ENCODE results near the gene COL26A1. TPM values are rescaled to one million over a fixed set of nuclear protein-coding genes. Genes with fewer than 3 reads are reported as not detected.

The COL26A1 gene
- total RNA-seq, 1 donor from 2014 or later = 155 TPM

DNA sequence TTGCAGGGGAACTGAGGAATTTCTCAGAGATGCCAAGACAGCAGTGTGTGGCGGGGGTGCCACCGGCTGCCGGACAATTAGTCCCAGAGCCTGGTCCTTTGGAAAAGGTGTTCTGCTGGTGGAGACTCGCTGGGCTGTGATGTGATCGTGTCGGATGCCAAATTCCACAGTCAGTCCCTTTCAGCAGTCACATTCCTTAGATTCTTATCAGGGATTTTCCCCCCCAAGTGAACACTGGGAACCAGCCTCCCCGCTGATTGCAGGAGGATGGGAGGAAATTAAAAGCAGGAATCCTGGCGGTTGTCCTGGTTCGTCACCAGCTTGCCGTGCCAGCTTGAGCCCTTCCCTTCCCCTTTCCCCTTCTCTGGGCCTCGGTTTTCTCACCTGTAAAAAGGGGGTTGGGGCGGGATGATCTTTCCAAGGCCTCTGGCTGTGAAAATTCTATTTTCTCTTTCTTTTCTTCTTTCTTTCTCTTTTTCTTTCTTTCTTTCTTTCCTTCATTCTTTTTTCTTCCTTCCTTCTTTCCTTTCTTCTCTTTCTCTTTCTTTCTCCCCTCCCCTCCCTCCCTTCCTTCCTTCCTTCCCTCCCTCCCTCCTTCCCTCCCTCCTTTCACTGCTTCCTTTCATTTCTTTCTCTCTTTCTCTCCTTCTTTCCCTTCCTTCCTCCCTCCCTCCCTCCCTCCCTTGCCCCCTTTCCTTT, 39.6 kb downstream of the COL26A1 start:
- no peaks in the 10 kb centered on the region for H3K9me3 Mint-ChIP-seq (ENCODE audit: low read depth)
- peaks cover 45% of the 10 kb centered on the region for H3K4me1 Mint-ChIP-seq (ENCODE audit: low read depth)
- H3K27ac Mint-ChIP-seq (ENCODE audit: unreplicated experiment) = peak overlapping the region; percentile 95
- H3K27me3 Mint-ChIP-seq (ENCODE audit: low read depth) = no peaks in the 10 kb centered on the region
- peak overlapping the region; percentile 37 for H3K4me3 Mint-ChIP-seq (ENCODE audit: unreplicated experiment)
- peaks cover 12% of the 10 kb centered on the region for H3K36me3 Mint-ChIP-seq (ENCODE audit: low read depth)
- no peak for DNase-seq (ENCODE audit: low spot score)
- TF ChIP-seq, protein P1, sequence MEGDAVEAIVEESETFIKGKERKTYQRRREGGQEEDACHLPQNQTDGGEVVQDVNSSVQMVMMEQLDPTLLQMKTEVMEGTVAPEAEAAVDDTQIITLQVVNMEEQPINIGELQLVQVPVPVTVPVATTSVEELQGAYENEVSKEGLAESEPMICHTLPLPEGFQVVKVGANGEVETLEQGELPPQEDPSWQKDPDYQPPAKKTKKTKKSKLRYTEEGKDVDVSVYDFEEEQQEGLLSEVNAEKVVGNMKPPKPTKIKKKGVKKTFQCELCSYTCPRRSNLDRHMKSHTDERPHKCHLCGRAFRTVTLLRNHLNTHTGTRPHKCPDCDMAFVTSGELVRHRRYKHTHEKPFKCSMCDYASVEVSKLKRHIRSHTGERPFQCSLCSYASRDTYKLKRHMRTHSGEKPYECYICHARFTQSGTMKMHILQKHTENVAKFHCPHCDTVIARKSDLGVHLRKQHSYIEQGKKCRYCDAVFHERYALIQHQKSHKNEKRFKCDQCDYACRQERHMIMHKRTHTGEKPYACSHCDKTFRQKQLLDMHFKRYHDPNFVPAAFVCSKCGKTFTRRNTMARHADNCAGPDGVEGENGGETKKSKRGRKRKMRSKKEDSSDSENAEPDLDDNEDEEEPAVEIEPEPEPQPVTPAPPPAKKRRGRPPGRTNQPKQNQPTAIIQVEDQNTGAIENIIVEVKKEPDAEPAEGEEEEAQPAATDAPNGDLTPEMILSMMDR (IDR thresholded peaks at IDR 0.05) = no peak

DNA sequence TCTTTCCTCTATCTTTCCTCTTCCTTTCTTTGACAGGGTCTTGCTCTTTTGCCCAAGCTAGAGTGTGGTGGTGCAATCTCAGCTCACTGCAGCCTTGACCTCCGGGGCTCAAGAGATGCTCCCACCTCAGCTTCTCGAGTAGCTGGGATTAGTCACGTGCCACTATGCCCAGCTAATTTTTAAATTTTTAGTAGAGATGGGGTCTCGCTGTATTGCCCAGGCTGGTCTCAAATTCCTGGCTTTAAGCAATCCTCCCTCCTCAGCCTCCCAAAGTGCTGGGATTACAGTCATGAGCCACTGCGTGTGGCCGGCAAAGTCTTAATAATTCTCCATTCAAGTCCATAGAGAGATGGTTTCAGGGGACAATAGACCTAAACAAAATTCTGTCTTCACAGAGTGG, 40.2 kb downstream of the COL26A1 start:
- peaks cover 14% of the 10 kb centered on the region for H3K36me3 Mint-ChIP-seq (ENCODE audit: low read depth)
- peak overlapping the region; percentile 95 for H3K27ac Mint-ChIP-seq (ENCODE audit: unreplicated experiment)
- H3K4me1 Mint-ChIP-seq (ENCODE audit: low read depth) = peaks cover 45% of the 10 kb centered on the region

DNA sequence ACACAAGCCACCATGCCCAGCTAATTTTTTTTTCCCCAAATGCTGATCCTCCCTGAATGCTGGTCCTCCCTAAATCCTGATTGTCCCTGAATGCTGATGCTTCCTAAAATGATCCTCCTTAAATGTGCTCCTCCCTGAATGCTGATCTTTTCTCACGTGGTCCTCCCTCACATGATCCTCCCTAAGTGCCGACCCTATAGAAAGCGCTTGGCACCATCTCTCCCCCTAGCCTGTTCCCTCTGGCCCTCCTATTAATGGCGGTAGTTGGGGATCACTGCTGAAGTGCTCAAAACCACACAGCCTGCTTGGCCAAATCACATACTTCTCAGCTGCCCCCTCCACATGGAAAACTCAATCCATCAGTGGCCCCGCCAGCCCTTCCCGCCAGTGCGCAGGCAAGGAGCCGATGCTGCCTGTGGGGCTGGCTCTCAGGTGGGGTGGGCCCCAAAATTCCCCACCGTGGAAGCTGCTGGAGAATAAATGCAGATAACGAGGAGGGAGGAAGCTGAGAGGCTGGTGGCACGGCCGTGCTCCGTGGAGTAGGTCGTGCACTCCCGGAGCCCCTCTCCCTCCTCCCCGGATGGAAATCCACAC, 42.9 kb downstream of the COL26A1 start:
- H3K4me3 Mint-ChIP-seq (ENCODE audit: unreplicated experiment) = no peak overlapping the region
- DNase-seq (ENCODE audit: low spot score) = no peak
- peaks cover 9% of the 10 kb centered on the region for H3K9me3 Mint-ChIP-seq (ENCODE audit: low read depth)
- no peaks in the 10 kb centered on the region for H3K27me3 Mint-ChIP-seq (ENCODE audit: low read depth)
- TF ChIP-seq, protein P1 (IDR thresholded peaks at IDR 0.05) = no peak
- H3K27ac Mint-ChIP-seq (ENCODE audit: unreplicated experiment) = no peak overlapping the region
- peaks cover 40% of the 10 kb centered on the region for H3K4me1 Mint-ChIP-seq (ENCODE audit: low read depth)
- peaks cover 11% of the 10 kb centered on the region for H3K36me3 Mint-ChIP-seq (ENCODE audit: low read depth)

More for the DNA sequence above, 40.2 kb downstream of the COL26A1 start:
- Mint-ChIP-seq H3K4me3 (ENCODE audit: unreplicated experiment) (no peak overlapping the region), H3K9me3 (ENCODE audit: low read depth) (no peaks in the 10 kb centered on the region), H3K27me3 (ENCODE audit: low read depth) (no peaks in the 10 kb centered on the region)
- no peak for DNase-seq (ENCODE audit: low spot score)
- TF ChIP-seq, protein P1 (IDR thresholded peaks at IDR 0.05) = no peak

DNA sequence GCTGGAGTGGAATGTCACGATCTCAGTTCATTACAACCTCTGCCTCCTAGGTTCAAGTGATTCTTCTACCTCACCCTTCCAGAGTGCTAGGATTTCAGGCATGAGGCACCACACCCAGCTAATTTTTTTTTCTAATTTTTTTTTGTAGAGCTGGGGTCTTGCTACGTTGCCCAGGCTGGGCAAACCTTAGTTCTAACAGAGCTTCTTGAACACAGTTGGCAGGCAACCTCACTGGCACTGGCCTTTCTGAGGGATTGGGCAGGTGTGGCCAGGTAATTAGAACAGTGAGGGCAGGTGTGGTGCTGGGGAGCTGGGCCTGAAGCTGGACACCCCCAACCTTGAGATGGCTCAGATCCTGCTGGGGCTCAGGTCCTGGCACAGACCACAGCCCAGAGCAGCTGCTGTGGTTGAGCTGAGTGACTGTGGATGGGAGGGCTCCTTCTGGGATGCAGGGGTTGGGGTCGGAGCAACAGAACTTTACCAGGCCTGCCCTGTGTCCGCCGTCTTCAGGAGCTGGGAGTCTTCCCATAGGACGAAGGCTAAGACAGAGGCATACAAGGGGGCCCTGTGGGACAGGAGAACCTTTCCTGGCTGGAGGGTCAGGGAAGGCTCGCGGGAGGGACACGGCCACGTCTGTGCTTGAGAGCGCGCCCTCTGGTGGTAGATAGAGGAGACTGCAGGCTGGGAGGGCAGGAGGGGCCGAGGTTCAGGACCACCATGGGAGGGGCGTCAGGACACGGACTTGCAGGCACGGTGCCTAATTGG, 48.2 kb downstream of the COL26A1 start:
- no peaks in the 10 kb centered on the region for H3K27me3 Mint-ChIP-seq (ENCODE audit: low read depth)
- H3K36me3 Mint-ChIP-seq (ENCODE audit: low read depth) = peaks cover 8% of the 10 kb centered on the region
- no peak for DNase-seq (ENCODE audit: low spot score)

DNA sequence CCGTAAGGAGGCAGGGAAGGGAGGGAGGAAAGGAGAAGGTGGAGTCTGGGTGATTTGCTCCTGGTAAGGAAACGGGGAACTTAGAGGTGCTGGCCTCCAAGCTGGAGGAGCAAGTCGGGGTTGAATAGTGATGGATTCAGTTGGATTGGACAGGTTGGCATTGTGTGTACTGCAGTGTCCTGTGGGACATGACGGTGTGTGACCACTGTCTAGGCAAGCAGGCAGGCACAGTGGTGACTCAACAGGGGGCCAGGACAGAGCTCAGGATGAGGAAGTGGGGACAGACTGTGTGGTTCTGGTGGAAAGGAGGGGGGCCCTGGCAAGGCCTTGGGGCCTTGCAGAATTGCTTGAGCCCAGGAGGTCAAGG, 48.8 kb downstream of the COL26A1 start:
- no peaks in the 10 kb centered on the region for H3K27me3 Mint-ChIP-seq (ENCODE audit: low read depth)
- H3K36me3 Mint-ChIP-seq (ENCODE audit: low read depth) = peaks cover 4% of the 10 kb centered on the region
- no peak for DNase-seq (ENCODE audit: low spot score)
- H3K4me1 Mint-ChIP-seq (ENCODE audit: low read depth) = peaks cover 26% of the 10 kb centered on the region
- H3K4me3 Mint-ChIP-seq (ENCODE audit: unreplicated experiment) = no peak overlapping the region
- peak overlapping the region; percentile 28 for H3K27ac Mint-ChIP-seq (ENCODE audit: unreplicated experiment)
- TF ChIP-seq, protein P1 (IDR thresholded peaks at IDR 0.05) = peak; percentile 28
- H3K9me3 Mint-ChIP-seq (ENCODE audit: low read depth) = peaks cover 9% of the 10 kb centered on the region

More for the DNA sequence above, 48.2 kb downstream of the COL26A1 start:
- Mint-ChIP-seq H3K4me1 (ENCODE audit: low read depth) (peaks cover 26% of the 10 kb centered on the region), H3K27ac (ENCODE audit: unreplicated experiment) (peak overlapping the region; percentile 28), H3K9me3 (ENCODE audit: low read depth) (peaks cover 9% of the 10 kb centered on the region), H3K4me3 (ENCODE audit: unreplicated experiment) (no peak overlapping the region)
- TF ChIP-seq, protein P1 (IDR thresholded peaks at IDR 0.05) = peak; percentile 96
